Fibroblast of lung (primary cell): Measurements from ENCODE around the gene RASSF1. TPM values are rescaled to one million over a fixed set of nuclear protein-coding genes. Genes with fewer than 3 reads are reported as not detected.

Experiments used
- DNase-seq, 2 donors: peaks; one replicate each; pipeline versions ENCODE4 v3.0.0 to v3.0.0-alpha.2; 2010; ENCODE audit warnings: low read depth in 2 of 2
- H2AFZ ChIP-seq: 2 replicates; pipeline ENCODE4 v1.5.1; 2012; ENCODE audit warnings: low read length, control low read depth, inconsistent platforms
- H3K27ac ChIP-seq: 2 replicates; pipeline ENCODE4 v1.5.1; 2011; ENCODE audit warnings: low read length, control low read depth; ENCODE audit not compliant: insufficient read depth
- H3K27me3 ChIP-seq: 2 replicates; pipeline ENCODE4 v1.5.1; 2011; ENCODE audit warnings: mild to moderate bottlenecking, low read length; ENCODE audit not compliant: control insufficient read depth, insufficient read depth
- H3K36me3 ChIP-seq: 2 replicates; pipeline ENCODE4 v1.5.1; 2011; ENCODE audit warnings: low read length; ENCODE audit not compliant: control insufficient read depth, insufficient read depth
- H3K4me1 ChIP-seq: 2 replicates; pipeline ENCODE4 v1.5.1; 2011; ENCODE audit warnings: low read length; ENCODE audit not compliant: control insufficient read depth, insufficient read depth; ENCODE audit errors: extremely low read depth
- H3K4me2 ChIP-seq: 2 replicates; pipeline ENCODE4 v1.5.1; 2011; ENCODE audit warnings: low read length, control low read depth; ENCODE audit not compliant: insufficient read depth; ENCODE audit errors: extremely low read depth
- H3K4me3 ChIP-seq, 4 experiments: fragments of 200-600 bp in 1 of 4; sonication (generic) in 1 of 4; replicated peaks in 1 of 4; 2 replicates each; pipeline ENCODE4 v1.5.1; 2011 to 2016; ENCODE audit warnings: low read length in 4 of 4, low read depth in 3 of 4, mild to moderate bottlenecking in 3 of 4, control low read depth in 2 of 4, inconsistent platforms in 1 of 4, mixed read lengths in 1 of 4; ENCODE audit not compliant: insufficient read depth in 1 of 4; ENCODE audit errors: control extremely low read depth in 1 of 4
- H3K79me2 ChIP-seq: 2 replicates; pipeline ENCODE4 v1.5.1; 2012; ENCODE audit warnings: mild to moderate bottlenecking, low read length, inconsistent platforms; ENCODE audit not compliant: control insufficient read depth, insufficient read depth
- H3K9ac ChIP-seq: 2 replicates; pipeline ENCODE4 v1.5.1; 2011; ENCODE audit warnings: mild to moderate bottlenecking, low read length, control low read depth; ENCODE audit not compliant: insufficient read depth
- H3K9me3 ChIP-seq: 2 replicates; pipeline ENCODE4 v1.5.1; 2012; ENCODE audit warnings: low read depth, low read length; ENCODE audit not compliant: control insufficient read depth, insufficient read depth
- H4K20me1 ChIP-seq: 2 replicates; pipeline ENCODE4 v1.5.1; 2011; ENCODE audit warnings: low read length; ENCODE audit not compliant: control insufficient read depth, insufficient read depth; ENCODE audit errors: extremely low read depth
- CTCF ChIP-seq, 2 donors: IDR thresholded peaks in 1 of 2; conservative IDR thresholded peaks in 1 of 2; 1 replicate in 1 of 2; 2 replicates in 1 of 2; pipeline ENCODE4 v1.5.1; 2011 to 2012; ENCODE audit warnings: low read length in 2 of 2, control low read depth in 1 of 2, inconsistent platforms in 1 of 2, low read depth in 1 of 2, mild to moderate bottlenecking in 1 of 2
- EZH2 ChIP-seq: IDR thresholded peaks from 2 replicates; pipeline ENCODE4 v1.5.1; 2012; ENCODE audit warnings: low read length, control low read depth, mild to moderate bottlenecking; ENCODE audit errors: missing control alignments
- polyA plus RNA-seq, 2 donors: library from polyadenylated mRNA; depleted of rRNA in 1 of 2; stranded (reverse) in 1 of 2; unstranded in 1 of 2; fragments of >200 nt; gene quantifications; 2 replicates each; pipeline ENCODE4 v1.2.1, GENCODE V29; 2011 to 2012; ENCODE audit warnings: missing spikeins in 1 of 2
- total RNA-seq: library from RNA; depleted of rRNA; stranded (reverse); fragments of >200 nt; gene quantifications from 2 replicates; pipeline ENCODE4 v1.2.1, GENCODE V29; 2014

RASSF1 gene
- total and polyA plus RNA-seq, 2 donors (not counting 1 experiment from before 2014, with no cell fraction given), result 32.4 to 41.7 TPM

- no peak overlapping the region for H2AFZ ChIP-seq
- DNase-seq, result no peak
- no peaks in the 10 kb centered on the region for H3K27me3 ChIP-seq
- H3K4me2 ChIP-seq, result peak overlapping the region; percentile 90
- no peak overlapping the region for H3K27ac ChIP-seq
- H3K9me3 ChIP-seq, result no peaks in the 10 kb centered on the region
- TF ChIP-seq CTCF (conservative IDR thresholded peaks at IDR 0.05 in 1 of 2, IDR thresholded peaks at IDR 0.05 in 1 of 2; ENCODE audit: low read depth in 1 of 2, low read length in 2 of 2), result no peak
- no peak for TF ChIP-seq EZH2
- no peaks in the 10 kb centered on the region for H3K36me3 ChIP-seq
- no peak overlapping the region for H3K9ac ChIP-seq
- peaks cover 8% of the 10 kb centered on the region for H3K4me1 ChIP-seq
- no peaks in the 10 kb centered on the region for H4K20me1 ChIP-seq
- H3K79me2 ChIP-seq, result peaks cover 22% of the 10 kb centered on the region
- peak overlapping the region; percentile 4 to 67 (median 57) for H3K4me3 ChIP-seq
These were observed 901 bp upstream of the RASSF1 start for GRCh38 chr3:50341537-50341936.

- Histone ChIP-seq H3K4me2 (peak overlapping the region; percentile 90), H2AFZ (peak overlapping the region; percentile 55), H3K4me3 (peak overlapping the region; percentile 41 to 67 (median 58)), H3K27ac (peak overlapping the region; percentile 82), H3K36me3 (no peaks in the 10 kb centered on the region), H3K79me2 (peaks cover 36% of the 10 kb centered on the region), H3K27me3 (no peaks in the 10 kb centered on the region), H3K9ac (peak overlapping the region; percentile 79), H3K4me1 (peaks cover 9% of the 10 kb centered on the region), H3K9me3 (no peaks in the 10 kb centered on the region), H4K20me1 (no peaks in the 10 kb centered on the region)
- TF ChIP-seq CTCF (conservative IDR thresholded peaks at IDR 0.05 in 1 of 2, IDR thresholded peaks at IDR 0.05 in 1 of 2; ENCODE audit: low read depth in 1 of 2, low read length in 2 of 2), result no peak
- TF ChIP-seq EZH2, result no peak
- DNase-seq, result peak in 1 of 2 donors; percentile 21
These were observed 539 bp downstream of the RASSF1 start for GRCh38 chr3:50340147-50340447.

GRCh38 chr3:50339485-50340146, 1.0 kb downstream of the RASSF1 start:
- Histone ChIP-seq H4K20me1 (no peaks in the 10 kb centered on the region), H3K36me3 (no peaks in the 10 kb centered on the region), H3K4me2 (peak overlapping the region; percentile 90), H3K9me3 (no peaks in the 10 kb centered on the region), H3K79me2 (peaks cover 41% of the 10 kb centered on the region), H3K4me1 (peaks cover 10% of the 10 kb centered on the region), H3K27ac (peak overlapping the region; percentile 82), H3K27me3 (no peaks in the 10 kb centered on the region), H3K9ac (no peak overlapping the region), H3K4me3 (peak overlapping the region; percentile 41 to 67 (median 58)), H2AFZ (no peak overlapping the region)
- no peak for TF ChIP-seq EZH2
- DNase-seq, result peak in 1 of 2 donors; percentile 47
